PC-3 (cell line): ENCODE measurements around the gene CERK. TPM values are rescaled to one million over a fixed set of nuclear protein-coding genes. Genes with fewer than 3 reads are reported as not detected.

Source experiments
- ATAC-seq: fragments of 200-7000 bp; cut with Tn5 transposase; 2 replicates; pipeline ENCODE4 v1.9.1; 2020; ENCODE audit warnings: mild to moderate bottlenecking, moderate library complexity
- BruUV-seq: library from RNA; stranded (reverse); fragments of 400-500 nt; replicated peaks from 2 replicates; lab custom pipeline; 2021; lab: Mats Ljungman, UMichigan
- CTCF ChIA-PET: fragments of 300-600 bp; sonication (Branson Sonifier 250); formaldehyde crosslinking; loops from one replicate; lab custom pipeline; 2022; ENCODE audit warnings: antibody characterized with exemption; lab: Charles Lee
- POLR2A ChIA-PET: fragments of 300-600 bp; sonication (Branson Sonifier 250); formaldehyde crosslinking; loops from one replicate; lab custom pipeline; 2022; ENCODE audit warnings: antibody characterized with exemption; ENCODE audit not compliant: unreplicated experiment; lab: Charles Lee
- DNase-seq: peaks from one replicate; pipeline ENCODE4 v3.0.0-alpha.2; 2015
- H2AFZ ChIP-seq: fragments of 300-600 bp; sonication (generic); 2 replicates; pipeline ENCODE4 v1.6.0; 2016; ENCODE audit warnings: antibody characterized with exemption, low read length
- H3F3A ChIP-seq: fragments of 300-600 bp; sonication (generic); one replicate; pipeline ENCODE4 v1.6.0; 2017; ENCODE audit warnings: antibody characterized with exemption, low read length, control low read depth, mild to moderate bottlenecking; ENCODE audit not compliant: unreplicated experiment
- H3K27ac ChIP-seq: fragments of 300-600 bp; sonication (generic); 2 replicates; pipeline ENCODE4 v1.5.1; 2016; ENCODE audit warnings: mild to moderate bottlenecking, low read length
- H3K27me3 ChIP-seq: fragments of 300-600 bp; sonication (generic); 2 replicates; pipeline ENCODE4 v1.6.1; 2016; ENCODE audit warnings: low read length, mixed read lengths
- H3K36me3 ChIP-seq: fragments of 300-600 bp; sonication (generic); 2 replicates; pipeline ENCODE4 v1.6.1; 2016; ENCODE audit warnings: low read depth, mixed run types, low read length, mixed read lengths
- H3K4me1 ChIP-seq: fragments of 300-600 bp; sonication (generic); 2 replicates; pipeline ENCODE4 v1.5.1; 2016; ENCODE audit warnings: low read length; ENCODE audit not compliant: insufficient read depth
- H3K4me2 ChIP-seq: fragments of 300-600 bp; sonication (generic); 2 replicates; pipeline ENCODE4 v1.6.0; 2016; ENCODE audit warnings: low read length
- H3K4me3 ChIP-seq: fragments of 300-600 bp; sonication (generic); 2 replicates; pipeline ENCODE4 v1.5.1; 2016; ENCODE audit warnings: mild to moderate bottlenecking, low read length, mixed read lengths
- H3K79me2 ChIP-seq: fragments of 300-600 bp; sonication (generic); 2 replicates; pipeline ENCODE4 v1.6.1; 2017; ENCODE audit warnings: low read length, mixed read lengths
- H3K9ac ChIP-seq: fragments of 300-600 bp; sonication (generic); 2 replicates; pipeline ENCODE4 v1.6.0; 2016; ENCODE audit warnings: mild to moderate bottlenecking, low read length
- H3K9me2 ChIP-seq: fragments of 300-600 bp; sonication (generic); replicated peaks from 2 replicates; pipeline ENCODE4 v1.6.1; 2016; ENCODE audit warnings: mixed run types, low read length, mixed read lengths
- H3K9me3 ChIP-seq: fragments of 300-600 bp; sonication (generic); 2 replicates; pipeline ENCODE4 v1.6.1; 2016; ENCODE audit warnings: low read length, mixed read lengths
- H4K20me1 ChIP-seq: fragments of 300-600 bp; sonication (generic); 2 replicates; pipeline ENCODE4 v1.6.1; 2016; ENCODE audit warnings: low read length, mixed read lengths
- EZH2 ChIP-seq: fragments of 300-600 bp; sonication (generic); IDR thresholded peaks from one replicate; pipeline ENCODE4 v1.6.1; 2017; ENCODE audit warnings: antibody characterized with exemption, mild to moderate bottlenecking, low read length; ENCODE audit not compliant: unreplicated experiment
- EZH2phosphoT487 ChIP-seq: fragments of 300-600 bp; sonication (generic); IDR thresholded peaks from 2 replicates; pipeline ENCODE4 v1.6.1; 2018; ENCODE audit warnings: mild to moderate bottlenecking, antibody characterized with exemption, low read length, borderline replicate concordance
- intact Hi-C: fragments of 100-400 bp; cut with micrococcal nuclease; formaldehyde crosslinking; loops from 2 replicates; pipeline ENCODE4 v1.9.0; 2023
- total RNA-seq: library from RNA; depleted of rRNA; stranded (reverse); fragments of >200 nt; gene quantifications from 2 replicates; pipeline ENCODE4 v1.2.3, GENCODE V29; 2014
- TF ChIP-seq, protein P1 (sequence below): fragments of 300-600 bp; sonication (generic); conservative IDR thresholded peaks from 2 replicates; pipeline ENCODE4 v1.5.1; 2017; ENCODE audit warnings: antibody characterized with exemption, low read depth, mild to moderate bottlenecking, low read length

CERK gene
- total RNA-seq, 1 experiment from 2014 or later = 21.6 TPM

DNA sequence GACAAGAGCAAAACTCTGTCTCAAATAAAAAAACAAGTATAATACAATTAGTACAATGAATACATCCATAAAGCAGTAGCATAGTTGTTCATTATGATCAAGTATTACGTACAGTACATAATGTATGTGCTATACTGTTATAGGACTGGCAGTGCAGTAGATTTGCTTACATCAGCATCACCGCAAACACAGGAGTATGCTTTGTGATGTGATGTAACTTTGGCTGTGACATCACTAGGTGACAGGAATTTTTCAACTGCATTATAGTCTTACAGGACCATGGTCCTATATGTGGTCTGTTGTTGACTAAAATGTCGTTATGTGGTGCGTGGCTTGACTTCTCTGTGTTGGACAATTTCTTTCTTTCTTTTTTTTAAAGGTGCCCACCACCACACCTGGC lies 41.0 kb upstream of the CERK start:
- no peak overlapping the region for H3K9ac ChIP-seq
- TF ChIP-seq EZH2phosphoT487 (no peak), EZH2 (no peak)
- TF ChIP-seq, protein P1, sequence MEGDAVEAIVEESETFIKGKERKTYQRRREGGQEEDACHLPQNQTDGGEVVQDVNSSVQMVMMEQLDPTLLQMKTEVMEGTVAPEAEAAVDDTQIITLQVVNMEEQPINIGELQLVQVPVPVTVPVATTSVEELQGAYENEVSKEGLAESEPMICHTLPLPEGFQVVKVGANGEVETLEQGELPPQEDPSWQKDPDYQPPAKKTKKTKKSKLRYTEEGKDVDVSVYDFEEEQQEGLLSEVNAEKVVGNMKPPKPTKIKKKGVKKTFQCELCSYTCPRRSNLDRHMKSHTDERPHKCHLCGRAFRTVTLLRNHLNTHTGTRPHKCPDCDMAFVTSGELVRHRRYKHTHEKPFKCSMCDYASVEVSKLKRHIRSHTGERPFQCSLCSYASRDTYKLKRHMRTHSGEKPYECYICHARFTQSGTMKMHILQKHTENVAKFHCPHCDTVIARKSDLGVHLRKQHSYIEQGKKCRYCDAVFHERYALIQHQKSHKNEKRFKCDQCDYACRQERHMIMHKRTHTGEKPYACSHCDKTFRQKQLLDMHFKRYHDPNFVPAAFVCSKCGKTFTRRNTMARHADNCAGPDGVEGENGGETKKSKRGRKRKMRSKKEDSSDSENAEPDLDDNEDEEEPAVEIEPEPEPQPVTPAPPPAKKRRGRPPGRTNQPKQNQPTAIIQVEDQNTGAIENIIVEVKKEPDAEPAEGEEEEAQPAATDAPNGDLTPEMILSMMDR = no peak
- BruUV-seq = no TSS peak
- ChIA-PET CTCF (no interaction called here), POLR2A (no interaction called here)
- no peaks in the 10 kb centered on the region for H3F3A ChIP-seq
- intact Hi-C loops = no loop called here
- no peaks in the 10 kb centered on the region for H3K9me2 ChIP-seq
- H3K9me3 ChIP-seq = no peaks in the 10 kb centered on the region
- no peaks in the 10 kb centered on the region for H4K20me1 ChIP-seq
- peaks cover 79% of the 10 kb centered on the region for H3K79me2 ChIP-seq
- ATAC-seq (no peak), DNase-seq (no peak)
- H3K4me3 ChIP-seq = no peak overlapping the region
- H3K27me3 ChIP-seq = no peaks in the 10 kb centered on the region
- H3K4me1 ChIP-seq = peaks cover 17% of the 10 kb centered on the region
- no peak overlapping the region for H3K4me2 ChIP-seq
- no peak overlapping the region for H2AFZ ChIP-seq
- H3K36me3 ChIP-seq = no peaks in the 10 kb centered on the region
- no peak overlapping the region for H3K27ac ChIP-seq

DNA sequence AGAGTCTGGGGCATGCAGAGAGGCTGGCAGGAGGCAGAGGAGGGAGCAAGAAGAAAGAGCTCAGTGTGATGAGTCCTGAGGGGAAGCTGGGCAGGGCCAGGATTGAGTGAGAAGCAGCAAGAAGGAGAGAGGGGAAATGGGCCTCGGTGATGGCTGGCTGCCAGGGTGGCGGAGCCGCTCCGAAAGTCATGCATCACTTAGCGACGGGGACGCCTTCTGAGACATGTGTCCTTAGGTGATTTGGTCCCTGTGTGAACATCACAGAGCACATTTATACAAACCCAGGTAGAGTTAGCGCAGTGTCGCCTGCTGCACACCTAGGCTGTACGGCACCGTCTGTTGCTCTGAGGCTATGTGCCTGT lies 39.5 kb upstream of the CERK start:
- H3K36me3 ChIP-seq = no peaks in the 10 kb centered on the region
- H3K79me2 ChIP-seq = peaks cover 66% of the 10 kb centered on the region
- DNase-seq = no peak
- no peaks in the 10 kb centered on the region for H3K9me2 ChIP-seq
- H3K4me3 ChIP-seq = no peak overlapping the region
- ATAC-seq = no peak
- no peak overlapping the region for H2AFZ ChIP-seq
- H3K9ac ChIP-seq = no peak overlapping the region
- CTCF ChIA-PET = no interaction called here
- TF ChIP-seq EZH2 (no peak), EZH2phosphoT487 (no peak)
- TF ChIP-seq, protein P1 = no peak
- intact Hi-C loops = no loop called here
- H3K9me3 ChIP-seq = no peaks in the 10 kb centered on the region
- no peaks in the 10 kb centered on the region for H3K27me3 ChIP-seq
- H3K4me1 ChIP-seq = peaks cover 24% of the 10 kb centered on the region
- no peaks in the 10 kb centered on the region for H3F3A ChIP-seq
- no peak overlapping the region for H3K27ac ChIP-seq
- H3K4me2 ChIP-seq = no peak overlapping the region
- BruUV-seq = no TSS peak
- POLR2A ChIA-PET = no interaction called here
- no peaks in the 10 kb centered on the region for H4K20me1 ChIP-seq

DNA sequence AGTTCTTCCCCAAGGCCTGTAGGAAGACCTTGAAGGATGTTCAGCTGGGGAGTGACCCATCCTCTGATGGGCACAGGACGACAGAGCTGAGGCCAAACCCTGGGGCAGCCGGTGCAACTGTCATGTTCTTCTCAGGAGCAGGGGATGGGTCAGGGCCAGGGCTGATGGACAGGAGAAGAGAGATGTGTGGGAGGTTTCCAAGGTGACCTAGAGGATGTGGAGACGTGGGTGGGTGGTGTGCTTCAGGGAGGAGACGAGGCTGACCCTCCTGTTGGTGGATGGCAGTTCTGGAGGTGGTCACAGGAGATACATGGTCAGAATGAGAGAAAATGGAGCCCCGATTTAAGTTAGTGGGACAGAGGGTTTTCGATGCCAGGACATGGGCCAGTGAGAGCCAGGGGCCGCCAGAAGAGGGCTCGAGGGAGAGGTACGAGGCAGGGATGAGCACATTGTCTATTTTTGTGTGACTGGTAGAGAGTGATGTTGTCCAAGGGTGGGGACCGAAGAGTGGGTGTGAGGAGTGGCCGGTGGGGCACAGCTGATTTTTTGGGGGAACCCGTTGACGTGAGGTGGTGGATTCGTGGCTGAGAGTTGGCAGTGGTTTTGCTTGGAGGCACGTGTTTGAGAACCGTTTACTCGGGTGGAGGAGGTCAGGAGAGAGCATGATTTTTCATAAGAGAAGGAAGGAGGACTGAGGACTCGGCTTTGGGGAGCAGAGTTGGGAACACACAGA lies 39.0 kb upstream of the CERK start:
- TF ChIP-seq, protein P1 = no peak
- no peak for TF ChIP-seq EZH2
- TF ChIP-seq EZH2phosphoT487 = no peak
- no peak for DNase-seq
- Histone ChIP-seq H3K4me1 (peaks cover 24% of the 10 kb centered on the region), H2AFZ (no peak overlapping the region), H3K4me3 (no peak overlapping the region), H3K79me2 (peaks cover 62% of the 10 kb centered on the region), H3K27ac (no peak overlapping the region), H3K9me2 (no peaks in the 10 kb centered on the region), H3K36me3 (no peaks in the 10 kb centered on the region), H3K27me3 (no peaks in the 10 kb centered on the region), H3K9me3 (no peaks in the 10 kb centered on the region), H3K4me2 (no peak overlapping the region), H3F3A (no peaks in the 10 kb centered on the region), H4K20me1 (no peaks in the 10 kb centered on the region), H3K9ac (no peak overlapping the region)
- POLR2A ChIA-PET = no interaction called here
- CTCF ChIA-PET = no interaction called here
- no peak for ATAC-seq
- no TSS peak for BruUV-seq
- intact Hi-C loops = no loop called here
